Stimulated activated CD8-positive, alpha-beta memory T cell treated with anti-CD3 and anti-CD28 coated beads, Interleukin-15, amount 100 ng/mL, for 1 hour (primary cell): Measurements from ENCODE around the gene BARX2.

Experiments used
- DNase-seq: peaks from one replicate; pipeline ENCODE4 v3.0.0-alpha.2; 2020; ENCODE audit warnings: low read depth

Gene BARX2

DNA sequence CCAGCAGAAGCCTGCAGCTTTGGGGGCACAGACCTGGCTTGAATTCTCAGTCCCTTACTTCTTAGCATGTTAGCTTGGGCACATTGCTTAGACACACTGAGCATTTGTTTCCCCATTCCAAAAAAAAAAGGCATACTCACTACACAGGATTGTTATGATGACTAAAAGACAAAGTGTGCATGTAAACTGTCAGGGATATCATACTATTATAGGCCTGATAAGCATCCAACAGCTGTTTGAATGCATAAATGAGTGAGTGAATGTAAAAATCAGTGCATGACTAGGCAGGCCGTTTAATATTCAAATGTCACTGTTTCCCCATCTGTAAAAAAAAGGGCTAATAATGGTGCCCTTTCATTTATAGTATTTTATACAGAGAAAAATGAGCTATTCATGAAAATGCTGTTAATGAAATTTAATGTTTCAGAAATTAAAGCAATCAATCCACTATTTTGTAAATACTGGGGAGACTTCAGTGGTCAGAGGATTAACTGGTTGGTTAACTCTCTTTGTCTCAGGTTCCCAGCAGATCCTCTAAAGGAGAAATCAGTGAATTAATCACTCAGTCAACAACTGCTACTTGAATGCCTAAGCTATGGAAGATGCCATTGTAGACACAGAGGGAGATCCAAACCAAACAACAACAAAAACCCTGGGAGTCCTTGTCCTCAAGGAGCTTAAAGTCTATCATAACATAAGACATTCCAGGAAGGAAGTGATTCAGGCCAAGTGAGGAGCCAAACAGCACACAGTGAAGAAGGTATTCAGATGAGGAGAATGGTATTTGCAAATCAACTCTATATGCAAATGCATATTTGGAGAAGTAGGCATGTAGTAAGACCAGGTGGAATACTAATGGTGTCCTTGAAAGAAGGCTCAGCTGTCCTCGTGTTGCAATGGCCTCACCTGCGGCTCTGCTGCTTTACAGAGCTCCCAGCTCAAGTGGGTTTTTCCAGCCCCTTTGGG, 26.8 kb downstream of the BARX2 start:
- no peak for DNase-seq

DNA sequence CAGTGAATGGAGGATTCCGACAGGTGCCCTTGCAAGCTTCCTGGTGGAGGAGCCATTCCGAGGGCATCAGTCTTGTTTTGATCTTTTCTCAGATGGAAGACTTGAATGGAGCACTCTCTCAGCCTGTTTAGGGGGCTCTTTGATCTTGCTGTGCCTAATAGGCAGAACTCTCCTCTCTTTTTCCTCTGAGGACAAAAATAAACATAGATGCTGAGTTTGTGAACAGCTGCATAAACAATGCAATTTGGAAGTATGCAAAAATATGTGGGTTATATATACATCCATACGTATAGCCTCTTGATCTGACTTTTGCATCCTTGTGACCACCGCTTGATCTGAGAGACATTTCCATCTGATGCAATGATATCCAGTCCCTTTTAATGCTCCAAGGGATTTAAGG, 29.1 kb downstream of the BARX2 start:
- no peak for DNase-seq

DNA sequence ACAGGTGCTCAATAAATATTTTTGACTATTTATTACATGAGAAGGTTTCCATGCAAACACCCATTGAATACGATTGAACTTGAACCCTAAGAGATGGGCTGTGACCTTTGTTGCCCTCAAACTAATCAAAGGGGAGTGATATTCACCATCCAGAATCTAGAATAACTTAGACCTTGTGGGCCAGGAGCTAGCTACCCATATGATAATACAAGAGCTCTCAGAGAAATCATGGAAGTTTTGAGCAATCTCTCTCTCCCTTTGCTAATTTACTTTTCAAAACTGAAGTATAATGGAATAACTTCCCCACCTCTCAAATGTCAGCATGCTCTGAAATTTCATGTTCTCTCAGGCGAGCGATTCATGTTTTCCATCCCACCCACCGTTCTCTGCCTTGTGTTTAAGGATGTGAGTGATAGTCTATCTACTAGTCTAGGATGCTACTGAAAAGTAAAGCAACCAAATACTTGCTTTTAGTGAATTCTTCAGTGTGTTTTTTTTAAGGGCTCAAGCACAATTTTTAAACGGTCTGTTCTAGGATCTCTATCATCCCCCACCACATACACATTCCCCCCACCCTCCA, 33.3 kb downstream of the BARX2 start:
- DNase-seq = no peak

DNA sequence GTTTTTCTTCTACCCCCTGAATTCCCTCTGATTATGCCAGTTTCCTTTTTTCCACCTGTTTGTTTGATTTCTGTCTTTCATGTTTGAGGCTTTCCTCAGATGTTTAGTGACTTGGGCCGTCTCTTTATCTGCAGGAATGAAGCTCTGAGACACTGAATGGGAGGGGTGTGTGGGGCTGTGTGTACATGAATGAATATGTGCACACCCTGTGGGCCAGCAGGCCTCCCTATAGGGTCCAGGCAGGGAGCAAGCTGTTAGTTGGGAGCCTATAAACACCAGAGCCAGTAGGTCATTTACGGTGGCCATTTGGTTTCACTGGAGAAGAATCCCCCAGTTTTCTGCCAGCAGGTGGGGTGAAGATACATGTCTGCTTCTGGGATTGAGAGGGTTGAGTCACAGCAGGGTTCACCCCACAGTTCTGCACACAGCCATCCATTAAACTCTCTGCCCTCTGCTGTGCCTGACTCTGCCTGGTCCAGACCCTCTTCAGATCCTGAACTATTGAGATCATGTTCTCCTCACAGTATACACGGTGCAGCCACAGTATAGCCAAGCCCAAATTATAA, 34.8 kb downstream of the BARX2 start:
- DNase-seq = no peak

- no peak for DNase-seq
Observed at GRCh38 chr11:129412494-129412893, 36.8 kb downstream of the BARX2 start.

- DNase-seq = no peak
Observed at GRCh38 chr11:129414144-129414872, 38.7 kb downstream of the BARX2 start.

DNA sequence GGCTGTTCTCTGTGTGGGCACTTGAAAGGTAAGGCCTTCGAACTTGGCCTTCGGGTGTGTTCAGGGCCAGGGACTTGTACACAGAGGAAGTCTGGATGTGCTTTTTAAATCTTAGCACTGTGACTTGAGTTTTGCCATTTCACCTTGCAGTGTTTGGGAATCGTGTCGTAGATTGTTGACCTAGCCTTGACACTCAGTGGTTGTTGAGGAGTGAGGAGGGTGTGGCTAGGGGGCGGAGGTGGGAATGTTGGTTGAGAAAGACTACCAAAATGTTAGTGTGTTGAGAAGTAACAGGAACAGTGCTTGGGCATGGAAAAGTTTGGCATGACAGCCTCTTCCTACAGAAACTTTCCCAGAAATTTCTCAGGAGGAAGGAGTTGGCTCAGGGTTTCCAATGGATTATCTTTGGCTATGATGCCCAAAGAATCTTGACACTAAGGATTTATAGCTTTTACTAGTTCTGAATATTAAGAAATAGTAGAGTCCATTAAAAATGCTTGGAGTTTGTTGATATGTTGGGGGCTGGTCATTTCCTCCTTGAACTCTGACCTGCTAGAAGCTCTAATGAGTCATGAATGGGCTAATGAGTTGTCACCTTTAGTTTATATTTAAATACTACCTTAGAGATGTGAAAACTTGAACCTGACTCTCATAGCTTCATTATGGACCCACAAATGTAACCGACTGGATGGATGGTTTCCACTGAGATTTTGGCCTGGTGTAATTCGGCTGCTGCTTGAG, 40.6 kb downstream of the BARX2 start:
- DNase-seq = no peak

DNA sequence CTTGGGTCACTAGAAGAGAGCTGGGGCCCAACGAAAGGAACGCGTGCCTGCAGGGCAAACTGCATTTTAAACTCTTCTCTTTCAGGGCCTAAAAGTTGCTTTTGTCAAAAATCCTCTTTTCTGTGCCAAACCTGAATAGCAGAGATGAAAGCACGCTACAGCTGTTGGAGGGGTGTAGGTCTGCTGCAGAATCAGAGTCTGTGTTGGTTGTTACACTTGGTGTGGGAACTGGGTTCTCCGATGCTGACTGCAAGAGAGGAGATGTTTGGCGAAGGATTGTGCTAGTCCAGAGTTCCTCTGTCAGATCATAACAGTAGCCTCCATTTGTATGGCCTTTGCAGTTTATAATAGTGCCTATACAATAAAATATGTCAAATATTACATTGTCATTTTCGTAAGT, 41.8 kb downstream of the BARX2 start:
- no peak for DNase-seq

DNA sequence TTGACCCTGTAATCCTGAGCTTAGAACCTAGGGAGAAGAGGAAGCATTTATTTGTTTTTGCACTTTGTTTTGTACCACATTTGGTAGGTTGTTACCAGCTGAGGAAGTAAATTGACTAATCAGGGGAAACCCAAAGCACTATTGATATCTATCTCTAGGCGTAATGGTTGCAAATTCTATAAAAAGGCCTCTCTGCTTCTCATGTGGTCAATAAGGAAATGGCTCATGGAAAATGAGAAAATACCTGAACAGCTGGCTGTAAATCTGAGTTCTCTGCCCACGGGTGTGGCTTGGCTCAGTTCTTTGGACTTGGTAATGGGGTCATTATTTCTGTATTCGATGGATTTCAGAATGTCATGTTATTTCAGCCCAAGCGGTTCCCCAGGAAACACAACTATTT, 42.4 kb downstream of the BARX2 start:
- DNase-seq = no peak

GRCh38 chr11:129419386-129419785, 43.7 kb downstream of the BARX2 start:
- DNase-seq = no peak

DNA sequence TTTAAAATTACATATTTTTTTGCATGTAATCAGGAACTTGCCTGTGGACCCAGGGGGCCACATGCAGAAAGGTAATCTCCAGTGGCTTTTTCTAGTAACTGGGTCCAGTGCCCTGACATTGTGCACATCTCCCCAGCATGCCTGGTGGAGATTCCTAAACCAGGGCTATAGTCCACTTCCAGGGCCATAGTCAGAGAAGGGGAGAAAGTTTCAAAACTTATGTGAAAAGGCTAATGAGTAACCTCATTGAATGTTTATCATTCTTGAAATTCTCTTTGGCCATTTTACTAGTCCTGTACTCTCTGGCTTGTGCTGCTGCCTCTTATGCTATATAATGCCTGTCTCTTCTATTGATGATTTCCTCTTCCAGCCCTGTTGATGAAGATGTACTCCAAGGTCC, 47.8 kb downstream of the BARX2 start:
- no peak for DNase-seq

DNA sequence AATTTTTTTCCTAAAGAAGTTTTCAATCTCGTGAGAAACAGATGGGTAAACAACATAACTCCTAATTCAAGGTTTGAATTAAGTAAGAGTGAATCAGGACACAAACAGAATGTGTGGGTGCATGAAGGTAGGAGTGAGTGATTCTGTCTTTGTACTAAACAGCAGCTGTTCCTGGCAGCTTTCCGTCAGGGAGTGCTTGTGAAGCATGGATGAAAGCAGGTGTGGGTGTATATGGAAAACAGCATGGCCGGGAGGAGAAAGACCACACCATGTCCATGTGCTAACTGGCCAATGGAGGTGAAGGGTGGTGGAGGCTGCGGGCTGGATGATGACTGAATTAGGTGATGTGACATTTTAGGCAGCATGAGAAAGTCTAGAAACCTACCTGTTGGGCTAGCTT, 49.6 kb downstream of the BARX2 start:
- no peak for DNase-seq

- DNase-seq = no peak
Observed at GRCh38 chr11:129426038-129426437, 50.4 kb downstream of the BARX2 start.

DNA sequence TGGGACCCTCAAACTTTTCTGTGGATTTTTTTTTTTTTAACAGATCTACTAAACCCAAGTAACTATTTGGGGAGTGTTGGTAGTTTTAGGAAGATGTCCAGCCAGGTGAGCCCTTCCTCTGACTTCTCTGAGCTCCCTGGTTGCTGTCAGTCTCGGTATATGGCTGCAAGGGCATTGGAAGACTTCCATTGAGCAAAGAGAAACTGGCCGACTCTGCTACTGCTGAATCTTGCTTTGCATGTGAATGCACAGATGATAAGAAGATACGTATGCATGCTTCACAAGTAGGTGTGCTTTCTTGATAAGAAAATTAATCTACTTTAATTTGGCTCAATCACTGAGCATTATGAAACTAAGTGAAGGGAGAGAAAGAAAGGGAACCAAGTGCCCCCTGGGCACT, 51.1 kb downstream of the BARX2 start:
- DNase-seq = no peak

DNA sequence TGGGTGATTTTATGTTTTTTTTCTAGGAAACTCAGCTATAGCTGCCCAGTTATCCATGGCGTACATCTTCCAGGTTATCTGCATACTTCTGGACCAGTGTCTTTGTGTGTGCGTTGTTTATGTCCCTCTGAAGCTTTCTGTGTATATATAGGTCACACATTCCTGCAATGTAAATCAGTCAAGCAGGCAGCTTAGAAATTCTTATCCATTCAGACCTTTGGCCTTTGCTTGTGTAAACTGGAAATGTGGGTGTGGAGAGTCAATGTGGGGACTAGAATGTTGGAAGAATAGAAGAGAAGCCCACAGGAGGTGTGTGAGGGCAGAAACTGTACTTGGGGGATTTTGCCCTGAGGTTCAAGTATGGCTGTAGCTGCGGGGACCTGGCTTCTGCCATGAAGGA, 51.7 kb downstream of the BARX2 start:
- DNase-seq = no peak

DNA sequence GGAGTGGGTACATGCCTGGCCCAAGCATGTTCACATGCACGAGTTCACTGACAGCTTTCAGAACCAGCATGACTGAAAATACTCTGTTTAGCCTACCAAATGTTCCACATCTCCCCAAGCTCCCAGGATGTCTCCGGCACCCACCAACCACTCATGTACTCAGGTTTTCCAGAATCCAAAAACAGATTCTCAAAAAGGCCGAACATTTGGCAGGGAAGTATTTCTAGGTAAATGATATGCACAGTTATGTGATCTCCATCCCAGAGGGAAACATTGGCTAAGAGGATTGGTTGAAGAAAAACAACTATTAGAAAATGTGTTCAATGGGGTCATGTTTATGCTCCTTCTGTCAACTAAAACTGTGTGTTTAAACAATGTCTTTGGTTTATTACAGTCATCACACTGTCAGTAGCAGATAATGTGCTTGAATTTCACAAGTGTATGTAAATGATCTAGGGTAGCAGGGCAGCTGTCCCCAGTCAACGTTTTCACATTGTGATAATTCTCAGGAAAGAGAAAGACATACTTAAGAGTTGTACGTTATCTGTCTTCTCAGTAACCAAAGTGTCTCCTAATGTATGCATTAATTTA, 52.3 kb downstream of the BARX2 start:
- no peak for DNase-seq

DNA sequence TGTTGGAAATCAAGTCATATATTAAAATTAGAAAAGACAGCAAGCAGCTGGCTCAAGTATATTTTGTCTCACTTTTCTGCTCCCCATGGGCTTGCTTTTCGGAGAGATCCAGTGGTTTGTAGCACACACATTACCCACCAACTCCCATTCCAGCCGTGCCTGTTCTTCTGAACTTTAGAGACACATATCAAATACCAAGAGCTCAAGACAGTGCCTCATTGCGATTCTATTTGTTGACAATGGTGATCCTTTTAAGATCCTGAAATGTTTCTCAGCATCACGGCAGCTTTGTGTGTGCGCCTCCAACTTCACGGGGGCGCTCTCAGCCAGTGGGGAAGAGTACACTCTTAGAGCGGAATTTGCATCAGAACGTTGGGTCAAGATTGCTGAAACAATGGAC, 52.9 kb downstream of the BARX2 start:
- no peak for DNase-seq

- DNase-seq = no peak
Observed at GRCh38 chr11:129434641-129435498, 59.2 kb downstream of the BARX2 start.

- no peak for DNase-seq
Observed at GRCh38 chr11:129435499-129436245, 60.0 kb downstream of the BARX2 start.

GRCh38 chr11:129436573-129436972, 60.9 kb downstream of the BARX2 start:
- no peak for DNase-seq
